SK-N-SH (cell line): ENCODE measurements around the gene SSB.

Source experiments
- CTCF ChIP-seq: fragments of 200-600 bp; sonication (generic); IDR thresholded peaks from 2 replicates; pipeline ENCODE4 v1.6.1; 2017; ENCODE audit warnings: antibody characterized with exemption, mild to moderate bottlenecking, moderate library complexity
- GATA2 ChIP-seq: sonication (generic); formaldehyde crosslinking; IDR thresholded peaks from 2 replicates; pipeline ENCODE4 v1.5.0; 2020; ENCODE audit warnings: mild to moderate bottlenecking, missing genetic modification reagents
- PBX3 ChIP-seq: IDR thresholded peaks from 2 replicates; pipeline ENCODE4; 2012
- POLR2AphosphoS5 ChIP-seq: IDR thresholded peaks from 2 replicates; pipeline ENCODE4 v1.6.1; 2012; ENCODE audit warnings: low read depth, low read length
- RAD21 ChIP-seq: IDR thresholded peaks from 2 replicates; pipeline ENCODE4 v1.6.1; 2012; ENCODE audit warnings: mild to moderate bottlenecking, low read length
- RFX5 ChIP-seq: IDR thresholded peaks from 2 replicates; pipeline ENCODE4 v1.6.1; 2012; ENCODE audit warnings: mild to moderate bottlenecking, improper control_type of control experiment, low read length
- TAF1 ChIP-seq: IDR thresholded peaks from 2 replicates; pipeline ENCODE4 v1.6.1; 2012; ENCODE audit warnings: low read depth, mild to moderate bottlenecking, low read length, moderate library complexity, borderline replicate concordance
- YY1 ChIP-seq: IDR thresholded peaks from 2 replicates; pipeline ENCODE4 v1.4.0; 2012; ENCODE audit warnings: low read depth, mild to moderate bottlenecking
- TF ChIP-seq, protein P1 (sequence below): IDR thresholded peaks from 2 replicates; pipeline ENCODE4 v1.4.0; 2012; ENCODE audit warnings: low read depth, borderline replicate concordance

GRCh38 chr2:169776252-169776761 lies 22.4 kb upstream of the SSB start:
- TF ChIP-seq RAD21 = no peak
- no peak for TF ChIP-seq POLR2AphosphoS5
- no peak for TF ChIP-seq RFX5
- no peak for TF ChIP-seq PBX3
- TF ChIP-seq, protein P1, sequence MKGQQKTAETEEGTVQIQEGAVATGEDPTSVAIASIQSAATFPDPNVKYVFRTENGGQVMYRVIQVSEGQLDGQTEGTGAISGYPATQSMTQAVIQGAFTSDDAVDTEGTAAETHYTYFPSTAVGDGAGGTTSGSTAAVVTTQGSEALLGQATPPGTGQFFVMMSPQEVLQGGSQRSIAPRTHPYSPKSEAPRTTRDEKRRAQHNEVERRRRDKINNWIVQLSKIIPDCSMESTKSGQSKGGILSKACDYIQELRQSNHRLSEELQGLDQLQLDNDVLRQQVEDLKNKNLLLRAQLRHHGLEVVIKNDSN = no peak
- TF ChIP-seq CTCF = no peak
- TF ChIP-seq GATA2 (CRISPR knock-in tag) = no peak
- no peak for TF ChIP-seq YY1
- no peak for TF ChIP-seq TAF1
